HepG2 (cell line): Measurements from ENCODE around the gene STKLD1. TPM values are rescaled to one million over a fixed set of nuclear protein-coding genes. Genes with fewer than 3 reads are reported as not detected.
A peak's percentile ranks its signal among the peaks of the same experiment; 100 is the strongest.

Experiments
- AGO2 ChIP-seq: fragments of 200-400 bp; formaldehyde crosslinking; optimal IDR thresholded peaks from 2 replicates; pipeline ENCODE3; 2017; ENCODE audit warnings: mild to moderate bottlenecking, low read depth, low read length, moderate library complexity
- ATAD3A ChIP-seq: sonication (generic); formaldehyde crosslinking; IDR thresholded peaks from 2 replicates; pipeline ENCODE4 v1.4.0; 2020; ENCODE audit warnings: missing genetic modification reagents
- ATRX ChIP-seq: sonication (generic); formaldehyde crosslinking; IDR thresholded peaks from 2 replicates; pipeline ENCODE4 v1.4.0; 2020; ENCODE audit warnings: missing genetic modification reagents, borderline replicate concordance
- CEBPG ChIP-seq: IDR thresholded peaks from 2 replicates; pipeline ENCODE4 v1.6.1; 2016
- CREB1 ChIP-seq, 2 experiments: fragments of 450-650 bp in 1 of 2; IDR thresholded peaks; 2 replicates each; pipeline ENCODE4 v1.6.1; 2016 to 2017; ENCODE audit warnings: control low read depth in 1 of 2, mild to moderate bottlenecking in 1 of 2, missing compliant biosample characterization in 1 of 2, missing genetic modification characterization in 1 of 2
- EP300 ChIP-seq, 3 experiments: sonication (generic) in 1 of 3; formaldehyde crosslinking in 1 of 3; IDR thresholded peaks; 2 replicates each; pipeline versions ENCODE4 v1.5.1 to v1.6.1; 2011 to 2020; ENCODE audit warnings: low read depth in 2 of 3, low read length in 2 of 3, borderline replicate concordance in 1 of 3, improper control_type of control experiment in 1 of 3, mild to moderate bottlenecking in 1 of 3, missing genetic modification reagents in 1 of 3, moderate library complexity in 1 of 3
- FIP1L1 ChIP-seq: fragments of 200-400 bp; formaldehyde crosslinking; IDR thresholded peaks from 2 replicates; pipeline ENCODE4 v1.6.1; 2018; ENCODE audit warnings: low read depth, mild to moderate bottlenecking, low read length, moderate library complexity, borderline replicate concordance; ENCODE audit not compliant: insufficient read depth
- GATAD2A ChIP-seq: IDR thresholded peaks from 2 replicates; pipeline ENCODE4 v1.6.1; 2016
- HNF4A ChIP-seq: sonication (generic); formaldehyde crosslinking; IDR thresholded peaks from 2 replicates; pipeline ENCODE4 v1.4.0; 2020; ENCODE audit warnings: missing genetic modification reagents
- KDM2A ChIP-seq: sonication (generic); formaldehyde crosslinking; IDR thresholded peaks from 2 replicates; pipeline ENCODE4 v1.4.0; 2020; ENCODE audit warnings: low read depth, missing genetic modification reagents, borderline replicate concordance
- KLF13 ChIP-seq: sonication (generic); formaldehyde crosslinking; IDR thresholded peaks from 2 replicates; pipeline ENCODE4 v1.4.0; 2020; ENCODE audit warnings: mild to moderate bottlenecking, missing genetic modification reagents
- KMT2B ChIP-seq: IDR thresholded peaks from 2 replicates; pipeline ENCODE4 v1.6.1; 2016; ENCODE audit warnings: missing genetic modification reagents, missing compliant biosample characterization
- NCOR1 ChIP-seq: fragments of 200-600 bp; sonication (generic); IDR thresholded peaks from 2 replicates; pipeline ENCODE4 v1.7.0; 2017; ENCODE audit warnings: antibody characterized with exemption, low read length, borderline replicate concordance
- NFIB ChIP-seq: sonication (generic); formaldehyde crosslinking; IDR thresholded peaks from 2 replicates; pipeline ENCODE4 v1.9.0; 2021; ENCODE audit warnings: missing genetic modification reagents, mild to moderate bottlenecking, borderline replicate concordance
- POLR2G ChIP-seq: fragments of 200-400 bp; formaldehyde crosslinking; IDR thresholded peaks from 2 replicates; pipeline ENCODE4 v1.6.1; 2018; ENCODE audit warnings: mild to moderate bottlenecking, low read depth, low read length, moderate library complexity
- RNF219 ChIP-seq: sonication (generic); formaldehyde crosslinking; IDR thresholded peaks from 2 replicates; pipeline ENCODE4 v1.5.0; 2020; ENCODE audit warnings: mild to moderate bottlenecking, missing genetic modification reagents
- ZNF441 ChIP-seq: sonication (generic); formaldehyde crosslinking; IDR thresholded peaks from 2 replicates; pipeline ENCODE4 v1.7.0; 2021; ENCODE audit warnings: missing genetic modification reagents, borderline replicate concordance
- ZNF558 ChIP-seq: sonication (generic); formaldehyde crosslinking; IDR thresholded peaks from 2 replicates; pipeline ENCODE4 v1.9.0; 2022; ENCODE audit warnings: mild to moderate bottlenecking, missing genetic modification reagents, borderline replicate concordance
- ZNF572 ChIP-seq: sonication (generic); formaldehyde crosslinking; IDR thresholded peaks from 2 replicates; pipeline ENCODE4 v1.5.1; 2020; ENCODE audit warnings: mild to moderate bottlenecking, missing genetic modification reagents
- ZNF672 ChIP-seq: sonication (generic); formaldehyde crosslinking; IDR thresholded peaks from 2 replicates; pipeline ENCODE4 v1.8.1; 2022; ENCODE audit warnings: missing genetic modification reagents
- ZNF737 ChIP-seq: sonication (generic); formaldehyde crosslinking; IDR thresholded peaks from 2 replicates; pipeline ENCODE4 v1.5.0; 2020; ENCODE audit warnings: missing genetic modification reagents, mild to moderate bottlenecking, borderline replicate concordance
- ZSCAN30 ChIP-seq: sonication (generic); formaldehyde crosslinking; IDR thresholded peaks from 2 replicates; pipeline ENCODE4 v1.5.0; 2020; ENCODE audit warnings: mild to moderate bottlenecking, missing genetic modification reagents
- ZSCAN5A ChIP-seq: sonication (generic); formaldehyde crosslinking; IDR thresholded peaks from 2 replicates; pipeline ENCODE4 v1.8.0; 2022; ENCODE audit warnings: mild to moderate bottlenecking, missing genetic modification reagents, borderline replicate concordance
- polyA plus RNA-seq, 8 experiments: library from polyadenylated mRNA; depleted of rRNA in 3 of 8; stranded (reverse) in 7 of 8; unstranded in 1 of 8; fragments of >200 nt; fragmentation: Illumina TruSeq in 4 of 8; extraction: Trizol in 4 of 8; gene quantifications; 2 replicates each; pipeline versions ENCODE4 v1.2.1 to v1.2.3, GENCODE V29; 2011 to 2016; ENCODE audit warnings: low read depth in 4 of 8, missing spikeins in 1 of 8, mixed read lengths in 1 of 8; ENCODE audit not compliant: insufficient read depth in 1 of 8
- total RNA-seq, 5 experiments: library from RNA; depleted of rRNA; stranded (reverse); fragments of >200 nt; fragmentation: Illumina TruSeq; extraction: Trizol; gene quantifications; 2 replicates each; pipeline ENCODE4 v1.2.3, GENCODE V29; 2016; ENCODE audit warnings: low read depth in 1 of 5
- TF ChIP-seq, protein P1 (sequence below): sonication (generic); formaldehyde crosslinking; IDR thresholded peaks from 2 replicates; pipeline ENCODE4 v1.5.1; 2020; ENCODE audit warnings: missing genetic modification reagents, mild to moderate bottlenecking, borderline replicate concordance

Gene STKLD1
- total and polyA plus RNA-seq, 2 of the 13 experiments (the other 11 are each of a cell fraction or from before 2014, with no cell fraction given), result 1.5 to 2.2 TPM

GRCh38 chr9:133360400-133361393, 15.5 kb upstream of the STKLD1 start (continued):
- TF ChIP-seq ZSCAN5A (CRISPR knock-in tag) (0 out of 2 replicates have a peak, but pooled peaks have one; percentile 16), ZNF672 (CRISPR knock-in tag) (no peak), KDM2A (CRISPR knock-in tag) (peak; percentile 37; the same call in 1 of the 2 replicates), ZSCAN30 (CRISPR knock-in tag) (no peak), NCOR1 (no peak), ATRX (CRISPR knock-in tag) (no peak), CEBPG (CRISPR knock-in tag) (no peak), FIP1L1 (no peak), NFIB (no peak), ATAD3A (CRISPR knock-in tag) (no peak), EP300 (IDR thresholded peaks at IDR 0.05; ENCODE audit: low read depth in 2 of 2, low read length in 2 of 2) (no peak), EP300 (CRISPR knock-in tag; IDR thresholded peaks at IDR 0.05; ENCODE audit: borderline replicate concordance) (no peak), KLF13 (CRISPR knock-in tag) (no peak), GATAD2A (CRISPR knock-in tag) (no peak), RNF219 (no peak), HNF4A (peak; percentile 58), ZNF572 (CRISPR knock-in tag) (0 out of 2 replicates have a peak, but pooled peaks have one; percentile 49), ZNF558 (CRISPR knock-in tag) (no peak), POLR2G (peak; percentile 30), CREB1 (IDR thresholded peaks at IDR 0.05) (no peak), CREB1 (CRISPR knock-in tag; IDR thresholded peaks at IDR 0.05) (no peak), ZNF737 (CRISPR knock-in tag) (no peak), AGO2 (peak; percentile 66), ZNF441 (CRISPR knock-in tag) (no peak), KMT2B (CRISPR knock-in tag) (no peak; the same call in 1 of the 2 replicates)
- TF ChIP-seq, protein P1, sequence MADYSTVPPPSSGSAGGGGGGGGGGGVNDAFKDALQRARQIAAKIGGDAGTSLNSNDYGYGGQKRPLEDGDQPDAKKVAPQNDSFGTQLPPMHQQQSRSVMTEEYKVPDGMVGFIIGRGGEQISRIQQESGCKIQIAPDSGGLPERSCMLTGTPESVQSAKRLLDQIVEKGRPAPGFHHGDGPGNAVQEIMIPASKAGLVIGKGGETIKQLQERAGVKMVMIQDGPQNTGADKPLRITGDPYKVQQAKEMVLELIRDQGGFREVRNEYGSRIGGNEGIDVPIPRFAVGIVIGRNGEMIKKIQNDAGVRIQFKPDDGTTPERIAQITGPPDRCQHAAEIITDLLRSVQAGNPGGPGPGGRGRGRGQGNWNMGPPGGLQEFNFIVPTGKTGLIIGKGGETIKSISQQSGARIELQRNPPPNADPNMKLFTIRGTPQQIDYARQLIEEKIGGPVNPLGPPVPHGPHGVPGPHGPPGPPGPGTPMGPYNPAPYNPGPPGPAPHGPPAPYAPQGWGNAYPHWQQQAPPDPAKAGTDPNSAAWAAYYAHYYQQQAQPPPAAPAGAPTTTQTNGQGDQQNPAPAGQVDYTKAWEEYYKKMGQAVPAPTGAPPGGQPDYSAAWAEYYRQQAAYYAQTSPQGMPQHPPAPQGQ (CRISPR knock-in tag), result no peak
